Left renal pelvis (tissue), 4 donors: ENCODE data around the gene LCN6. TPM values are rescaled to one million over a fixed set of nuclear protein-coding genes. Genes with fewer than 3 reads are reported as not detected.

Source experiments
- DNase-seq, 4 donors: peaks; one replicate each; pipeline ENCODE4 v3.0.0-alpha.2; 2013; ENCODE audit warnings: low read depth in 4 of 4, low spot score in 3 of 4
- polyA plus RNA-seq, 4 donors: library from polyadenylated mRNA; unstranded; fragments of 120-200 nt; gene quantifications; one replicate each; pipeline ENCODE4 v1.2.1, GENCODE V29; 2013; ENCODE audit not compliant: insufficient read length in 4 of 4

The LCN6 gene
- polyA plus RNA-seq, 4 donors, result not detected

DNA sequence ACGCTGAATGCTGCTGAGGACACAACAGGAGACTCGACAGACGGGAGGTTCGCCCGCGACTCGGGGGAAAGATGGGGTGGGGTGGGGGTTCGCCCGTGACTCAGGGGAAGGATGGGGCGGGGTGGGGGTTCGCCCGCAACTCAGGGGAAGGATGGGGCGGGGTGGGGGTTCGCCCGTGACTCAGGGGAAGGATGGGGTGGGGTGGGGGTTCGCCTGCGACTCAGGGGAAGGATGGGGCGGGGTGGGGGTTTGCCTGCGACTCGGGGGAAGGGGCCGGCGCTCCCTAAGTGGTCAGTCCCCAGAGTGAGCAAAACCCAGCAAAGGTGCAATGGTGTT is 2.2 kb downstream of the LCN6 start:
- no peak for DNase-seq

GRCh38 chr9:136745389-136746154 is 2.8 kb downstream of the LCN6 start:
- no peak for DNase-seq

DNA sequence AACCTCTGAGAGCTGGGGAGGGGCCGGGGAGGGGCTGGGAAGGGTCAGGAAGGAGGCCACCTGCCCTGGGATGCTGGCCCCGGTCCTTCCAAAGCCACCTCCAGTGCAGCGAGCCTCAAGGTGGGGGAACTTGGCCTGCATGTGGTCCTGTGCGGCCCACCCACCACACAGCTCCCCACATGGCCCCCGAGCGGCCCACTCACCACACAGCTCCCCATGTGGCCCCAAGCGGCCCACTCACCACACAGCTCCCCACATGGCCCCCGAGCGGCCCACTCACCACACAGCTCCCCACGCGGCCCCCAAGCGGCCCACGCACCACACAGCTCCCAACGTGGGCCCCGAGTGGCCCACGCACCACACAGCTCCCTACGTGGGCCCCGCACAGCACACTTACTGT is 3.6 kb downstream of the LCN6 start:
- DNase-seq, result no peak

GRCh38 chr9:136743639-136744211 is 4.6 kb downstream of the LCN6 start:
- DNase-seq, result no peak

DNA sequence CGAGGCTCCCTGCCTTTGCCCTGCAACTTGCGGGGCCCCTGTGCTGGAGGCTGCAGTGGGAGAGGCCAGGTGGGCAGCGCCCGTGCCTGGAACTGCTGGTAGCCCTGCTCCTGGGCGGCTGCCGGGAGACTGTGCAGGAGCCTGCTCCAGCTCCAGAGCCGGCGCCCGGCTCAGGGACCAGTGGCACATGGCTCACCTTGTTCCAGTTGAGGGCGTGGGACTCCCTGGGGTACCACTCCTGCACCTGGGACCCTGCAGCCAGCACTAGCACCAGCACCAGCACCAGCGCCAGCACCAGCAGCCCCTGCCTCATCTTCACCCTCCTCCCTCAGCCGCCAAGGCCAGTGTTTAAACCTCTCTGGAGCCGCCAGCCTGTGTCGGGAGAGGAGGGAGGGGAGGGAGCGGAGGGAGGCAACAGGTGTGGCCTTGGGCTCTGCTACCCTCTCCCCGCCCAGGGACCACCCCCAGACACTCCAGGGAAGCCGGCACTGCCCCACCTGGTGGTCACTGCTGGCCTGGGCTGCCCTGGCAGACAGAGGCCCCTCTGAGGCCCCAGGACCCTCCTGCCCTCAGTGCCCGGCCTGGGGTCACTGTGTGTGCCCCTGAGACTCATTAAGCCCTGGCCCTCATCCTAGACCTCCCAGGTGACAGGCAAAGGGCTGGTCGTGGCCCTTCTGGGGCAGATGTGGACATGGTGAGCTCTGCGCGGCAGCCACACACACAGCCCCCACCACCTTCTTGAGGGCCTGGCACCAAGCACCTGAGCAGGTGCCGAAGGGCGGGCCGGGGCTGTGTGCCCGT is 5.5 kb downstream of the LCN6 start, which contains the start of gene LCN10:
TSS of gene LCN10 (minus strand) at position 350 of the 801 bp plus-strand sequence. CDS start at position 313, 37 bp downstream.
- no peak for DNase-seq

DNA sequence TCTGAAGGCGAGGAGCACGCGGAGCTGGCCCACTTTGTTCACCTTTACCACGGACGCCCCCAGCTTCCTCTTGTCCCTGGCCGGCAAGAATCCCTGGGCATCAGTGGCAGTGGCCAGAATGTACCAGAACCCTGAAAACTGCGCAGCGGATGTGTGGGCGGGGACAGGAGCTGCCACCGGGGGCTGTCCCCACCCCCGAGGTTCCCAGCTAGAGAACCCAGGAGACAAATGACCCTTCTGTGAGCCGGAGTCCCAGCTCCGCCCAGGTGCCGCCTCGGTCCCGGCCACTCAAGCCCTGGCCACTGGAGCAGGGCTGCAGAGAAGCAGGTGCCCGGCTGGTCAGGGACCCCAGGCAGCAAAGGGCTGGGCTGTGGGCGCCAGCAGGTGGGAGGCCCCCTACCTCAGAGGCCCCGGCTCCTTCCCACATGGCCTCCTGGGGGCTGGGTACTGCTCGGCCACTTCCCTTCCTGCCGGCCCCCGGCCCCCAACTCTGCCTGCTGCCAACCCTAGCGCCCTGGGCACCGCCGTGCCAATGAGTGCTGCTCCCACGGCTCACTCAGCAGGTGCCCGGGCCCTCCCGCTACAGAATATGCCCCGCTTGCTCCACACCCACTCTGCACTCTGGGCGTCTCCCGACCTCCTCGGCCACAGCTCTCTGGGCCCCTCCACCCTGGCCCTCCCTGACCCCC is 6.3 kb downstream of the LCN6 start:
- no peak for DNase-seq

- no peak for DNase-seq
Observed at GRCh38 chr9:136740971-136741882, 7.1 kb downstream of the LCN6 start.

DNA sequence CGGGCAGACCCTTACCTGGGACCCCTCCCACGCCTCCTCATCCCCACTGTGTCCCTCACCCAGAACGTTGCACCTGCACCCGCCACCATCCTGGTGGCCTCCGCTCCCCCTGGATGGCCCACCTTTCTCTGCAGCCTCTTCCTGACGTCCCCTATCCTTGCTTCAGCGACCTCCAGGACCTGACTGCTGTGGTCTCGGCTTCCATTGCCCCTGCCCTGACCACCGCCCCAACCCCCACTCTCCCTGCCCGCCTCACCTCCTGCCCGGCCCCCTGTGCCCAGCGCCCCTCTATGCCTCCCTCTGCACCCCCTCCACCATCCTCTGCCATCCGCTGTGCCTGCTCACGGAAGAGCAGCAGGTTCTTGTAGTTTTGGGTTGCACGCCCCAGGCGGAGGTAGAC is 7.8 kb downstream of the LCN6 start:
- DNase-seq, result no peak

GRCh38 chr9:136740069-136740468 is 8.3 kb downstream of the LCN6 start:
- no peak for DNase-seq

- DNase-seq, result no peak
Observed at GRCh38 chr9:136739509-136739908, 8.8 kb downstream of the LCN6 start.

GRCh38 chr9:136738960-136739359 is 9.4 kb downstream of the LCN6 start:
- DNase-seq, result no peak

- DNase-seq, result no peak
Observed at GRCh38 chr9:136735812-136736480, 12.4 kb downstream of the LCN6 start.

DNA sequence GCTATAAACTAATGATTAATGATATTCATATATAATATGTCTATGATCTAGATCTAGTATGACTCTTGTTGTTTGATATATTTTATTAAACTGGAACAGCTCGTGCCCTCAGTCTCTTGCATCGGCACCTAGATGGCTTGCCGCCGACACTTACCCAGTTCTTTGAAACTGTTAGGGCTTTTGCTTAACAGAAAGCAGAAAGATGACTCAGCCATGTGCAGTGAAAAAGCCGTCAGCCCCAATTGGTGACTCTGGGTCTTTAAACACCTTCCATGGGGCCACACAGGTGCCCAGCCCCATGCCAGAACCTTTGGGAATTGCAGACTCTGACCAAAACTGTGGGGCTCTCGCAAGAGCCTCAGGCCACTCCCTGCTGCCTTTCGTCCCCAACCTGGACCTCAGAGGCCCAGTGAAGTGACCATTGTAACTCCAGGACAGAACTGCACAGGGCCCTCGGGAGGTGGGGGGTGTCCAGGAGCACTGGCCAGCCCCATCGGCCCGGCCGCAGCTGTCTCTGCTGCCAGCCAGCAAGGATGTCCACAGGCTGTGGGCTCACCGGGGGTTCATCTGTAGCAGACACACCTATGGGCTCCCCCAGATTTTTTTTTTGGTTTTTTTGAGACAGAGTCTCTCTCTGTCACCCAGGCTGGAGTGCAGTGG is 13.4 kb downstream of the LCN6 start:
- DNase-seq, result no peak

GRCh38 chr9:136733611-136734010 is 14.7 kb downstream of the LCN6 start:
- no peak for DNase-seq

DNA sequence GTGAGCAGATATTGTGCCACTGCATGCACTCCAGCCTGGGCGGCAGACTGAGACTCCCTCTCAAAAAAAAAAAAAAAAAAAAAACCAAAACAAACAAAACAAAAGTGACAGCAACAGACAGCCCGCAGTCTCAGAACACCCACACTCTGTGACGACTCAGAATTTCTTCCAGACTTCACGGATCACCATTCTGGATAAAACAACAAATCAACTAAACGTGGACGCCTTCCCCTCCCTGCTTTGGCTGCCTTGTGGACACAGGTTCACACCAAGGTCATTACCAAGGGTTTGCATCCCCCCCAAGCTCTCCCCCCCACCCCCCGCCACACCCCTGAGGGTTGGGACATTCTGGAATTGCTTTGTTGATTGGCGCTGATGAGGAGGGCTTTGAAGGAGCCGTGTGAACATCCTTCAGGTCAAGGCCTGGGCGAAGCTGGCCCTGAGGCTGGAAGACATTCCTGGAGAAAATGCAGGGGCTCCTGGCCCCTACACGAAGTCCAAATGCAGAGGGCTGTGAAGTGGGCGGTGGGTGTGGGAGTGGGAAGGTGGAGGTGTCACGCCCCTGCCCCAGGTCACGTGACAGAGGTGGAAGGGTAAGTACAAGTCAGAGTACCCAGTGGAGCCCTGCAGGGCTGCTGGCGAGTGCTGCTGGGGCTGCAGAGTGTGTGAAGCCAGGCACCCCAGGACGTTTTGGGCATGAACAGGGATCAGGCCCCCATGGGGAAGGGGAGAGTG is 15.7 kb downstream of the LCN6 start:
- DNase-seq, result no peak

DNA sequence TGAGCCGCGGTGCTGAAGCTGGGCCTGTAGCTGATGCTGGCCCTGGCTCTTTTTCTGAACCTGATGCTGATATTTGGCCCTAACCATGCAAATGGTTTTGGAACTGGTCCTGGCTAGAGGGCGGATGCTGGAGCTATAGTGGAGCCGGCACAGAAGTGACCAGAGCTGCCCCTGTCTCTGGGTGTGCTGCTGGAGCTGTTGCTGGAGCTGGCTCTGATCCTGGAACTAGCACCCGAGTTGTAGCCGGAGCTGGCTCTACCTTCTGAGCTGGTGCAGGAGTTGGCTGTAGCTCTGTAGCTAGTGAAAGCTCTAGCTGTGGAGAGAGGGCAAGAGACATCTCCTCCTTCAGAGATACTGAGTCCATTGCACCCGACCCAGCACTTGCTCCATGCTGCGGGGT is 18.4 kb downstream of the LCN6 start:
- DNase-seq, result no peak

- DNase-seq, result no peak
Observed at GRCh38 chr9:136729144-136729543, 19.2 kb downstream of the LCN6 start.

DNA sequence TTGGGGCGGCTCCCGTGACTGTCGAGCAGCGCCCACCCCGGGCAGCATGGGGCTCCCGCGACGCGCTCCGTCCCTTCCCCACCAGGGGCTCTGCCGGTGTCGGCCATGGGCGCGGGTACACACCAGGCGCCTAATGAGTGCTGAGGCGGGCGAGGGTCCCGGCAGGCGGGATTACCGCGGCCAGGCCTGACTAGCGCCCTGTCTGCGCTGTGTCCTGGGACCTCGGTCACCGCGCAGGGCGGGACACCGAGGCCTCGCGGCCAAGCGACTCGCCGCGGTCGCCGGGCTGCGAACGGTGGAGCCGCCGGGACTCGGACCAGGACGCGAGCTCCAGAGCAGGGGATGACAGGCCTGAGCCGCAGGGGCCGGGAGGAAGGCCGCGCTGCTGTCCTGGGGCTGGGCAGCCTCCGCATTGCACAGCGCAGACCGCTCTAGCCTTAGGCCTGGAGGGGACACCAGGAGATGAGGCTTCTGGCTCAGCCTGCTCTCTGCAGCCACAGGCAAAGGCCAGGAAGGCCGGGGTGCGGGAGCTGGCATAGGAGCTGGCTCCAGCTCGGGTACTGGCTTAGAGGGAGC is 19.7 kb downstream of the LCN6 start:
- no peak for DNase-seq
